ENCODE results near the gene FLNB. TPM values are rescaled to one million over a fixed set of nuclear protein-coding genes. Genes with fewer than 3 reads are reported as not detected.

Gene FLNB
- total RNA-seq, 1 experiment from 2014 or later = 315 TPM

DNA sequence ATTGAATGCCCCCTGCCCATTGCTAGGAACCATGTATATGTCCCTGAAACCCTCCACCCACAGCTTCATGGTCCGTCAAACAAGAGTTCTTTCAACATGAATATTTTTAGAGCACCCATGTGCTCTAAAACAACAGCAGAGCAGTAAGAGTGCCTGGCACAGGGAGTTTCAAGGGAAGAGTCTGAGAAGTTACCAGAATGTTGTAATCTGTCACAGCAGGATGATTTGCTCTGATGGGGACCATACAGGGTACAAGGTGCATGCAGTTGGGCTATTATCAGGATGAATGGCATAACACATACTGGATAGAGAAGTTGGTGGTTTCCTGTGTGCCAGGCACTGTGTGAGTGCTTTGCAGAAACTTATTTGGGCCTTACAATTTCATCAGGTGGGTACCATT is 27.8 kb upstream of the FLNB start:
- peaks cover 8% of the 10 kb centered on the region for H3K36me3 Mint-ChIP-seq (ENCODE audit: insufficient read depth, unreplicated experiment)
- Histone ChIP-seq H3K4me3 (ENCODE audit: low read depth, low read length) (no peak overlapping the region), H3K36me3 (ENCODE audit: control insufficient read depth, insufficient read depth, low read length) (no peaks in the 10 kb centered on the region; the same call in 1 of the 2 replicates), H3K27me3 (replicated peaks; ENCODE audit: control insufficient read depth, insufficient read depth, low read length) (no peaks in the 10 kb centered on the region), H3K4me1 (peaks cover 64% of the 10 kb centered on the region), H3K9me3 (no peaks in the 10 kb centered on the region)
- DNase-seq = no peak
- H3K4me3 Mint-ChIP-seq (ENCODE audit: unreplicated experiment) = no peak overlapping the region
- no peaks in the 10 kb centered on the region for H3K9me3 Mint-ChIP-seq (ENCODE audit: unreplicated experiment)
- ChIA-PET POLR2A (no interaction called here), CTCF (no interaction called here)
- peaks cover 28% of the 10 kb centered on the region for H3K4me1 Mint-ChIP-seq (ENCODE audit: low read depth, unreplicated experiment)
- no TSS peak for BruUV-seq (replicated peaks)
- TF ChIP-seq, protein P1, sequence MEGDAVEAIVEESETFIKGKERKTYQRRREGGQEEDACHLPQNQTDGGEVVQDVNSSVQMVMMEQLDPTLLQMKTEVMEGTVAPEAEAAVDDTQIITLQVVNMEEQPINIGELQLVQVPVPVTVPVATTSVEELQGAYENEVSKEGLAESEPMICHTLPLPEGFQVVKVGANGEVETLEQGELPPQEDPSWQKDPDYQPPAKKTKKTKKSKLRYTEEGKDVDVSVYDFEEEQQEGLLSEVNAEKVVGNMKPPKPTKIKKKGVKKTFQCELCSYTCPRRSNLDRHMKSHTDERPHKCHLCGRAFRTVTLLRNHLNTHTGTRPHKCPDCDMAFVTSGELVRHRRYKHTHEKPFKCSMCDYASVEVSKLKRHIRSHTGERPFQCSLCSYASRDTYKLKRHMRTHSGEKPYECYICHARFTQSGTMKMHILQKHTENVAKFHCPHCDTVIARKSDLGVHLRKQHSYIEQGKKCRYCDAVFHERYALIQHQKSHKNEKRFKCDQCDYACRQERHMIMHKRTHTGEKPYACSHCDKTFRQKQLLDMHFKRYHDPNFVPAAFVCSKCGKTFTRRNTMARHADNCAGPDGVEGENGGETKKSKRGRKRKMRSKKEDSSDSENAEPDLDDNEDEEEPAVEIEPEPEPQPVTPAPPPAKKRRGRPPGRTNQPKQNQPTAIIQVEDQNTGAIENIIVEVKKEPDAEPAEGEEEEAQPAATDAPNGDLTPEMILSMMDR (IDR thresholded peaks at IDR 0.05; ENCODE audit: insufficient read depth in 1 of 2, low read depth in 1 of 2, low read length in 1 of 2, severe bottlenecking in 1 of 2, unreplicated experiment in 1 of 2) = no peak
- intact Hi-C loops (cut with micrococcal nuclease; ENCODE audit: unreplicated experiment) = no loop called here
- H3K27me3 Mint-ChIP-seq (ENCODE audit: insufficient read depth, unreplicated experiment) = no peaks in the 10 kb centered on the region
- no peak overlapping the region for H3K27ac Mint-ChIP-seq (ENCODE audit: unreplicated experiment)

DNA sequence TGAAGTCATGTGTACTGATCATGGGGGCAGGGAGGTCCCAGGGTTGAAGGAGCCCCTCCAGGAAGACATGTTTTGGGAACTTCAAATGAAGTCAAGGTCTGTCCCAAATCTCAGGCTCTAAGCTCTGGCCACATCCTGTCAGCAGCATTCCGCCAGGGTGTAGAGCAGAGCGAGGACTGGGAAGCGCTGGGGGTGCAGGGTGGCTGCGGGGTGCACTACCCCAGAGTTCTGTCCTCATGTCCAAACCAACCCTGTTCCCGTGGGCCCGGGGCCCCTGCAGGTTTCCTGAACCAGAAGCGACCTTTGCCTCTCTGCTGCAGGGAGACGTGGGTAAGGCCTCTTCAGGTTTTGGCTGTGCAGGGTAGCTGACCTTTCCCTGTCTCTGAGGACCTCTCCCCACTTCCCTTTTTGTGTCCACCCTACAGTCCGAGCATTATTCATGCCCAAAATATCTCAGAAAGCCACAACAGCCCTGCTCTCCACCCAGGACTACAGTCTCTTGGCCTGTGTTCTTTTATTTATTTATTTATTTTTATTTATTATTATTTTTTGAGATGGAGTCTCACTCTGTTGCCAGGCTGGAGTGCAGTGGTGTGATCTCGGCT is 26.6 kb upstream of the FLNB start:
- Histone ChIP-seq H3K4me1 (peaks cover 68% of the 10 kb centered on the region), H3K9me3 (no peaks in the 10 kb centered on the region), H3K4me3 (ENCODE audit: low read depth, low read length) (no peak overlapping the region), H3K27me3 (replicated peaks; ENCODE audit: control insufficient read depth, insufficient read depth, low read length) (no peaks in the 10 kb centered on the region), H3K36me3 (ENCODE audit: control insufficient read depth, insufficient read depth, low read length) (no peaks in the 10 kb centered on the region; the same call in 1 of the 2 replicates)
- BruUV-seq (replicated peaks) = no TSS peak
- ChIA-PET CTCF (interaction anchor here (1.0 kb wide), 1 partner anchor 19 kb away, joined by 4 read pairs; no protein-coding TSS in a partner anchor), POLR2A (interaction anchor here (0.7 to 1.1 kb wide), 2 partner anchors 8 to 11 kb away, joined by 3 to 8 read pairs; no protein-coding TSS in a partner anchor)
- peaks cover 28% of the 10 kb centered on the region for H3K4me1 Mint-ChIP-seq (ENCODE audit: low read depth, unreplicated experiment)
- intact Hi-C loops (cut with micrococcal nuclease; ENCODE audit: unreplicated experiment) = no loop called here
- no peaks in the 10 kb centered on the region for H3K27me3 Mint-ChIP-seq (ENCODE audit: insufficient read depth, unreplicated experiment)
- H3K36me3 Mint-ChIP-seq (ENCODE audit: insufficient read depth, unreplicated experiment) = peaks cover 10% of the 10 kb centered on the region
- no peak overlapping the region for H3K27ac Mint-ChIP-seq (ENCODE audit: unreplicated experiment)
- no peak overlapping the region for H3K4me3 Mint-ChIP-seq (ENCODE audit: unreplicated experiment)
- no peaks in the 10 kb centered on the region for H3K9me3 Mint-ChIP-seq (ENCODE audit: unreplicated experiment)
- DNase-seq = no peak
- TF ChIP-seq, protein P1 (IDR thresholded peaks at IDR 0.05; ENCODE audit: insufficient read depth in 1 of 2, low read depth in 1 of 2, low read length in 1 of 2, severe bottlenecking in 1 of 2, unreplicated experiment in 1 of 2) = no peak

DNA sequence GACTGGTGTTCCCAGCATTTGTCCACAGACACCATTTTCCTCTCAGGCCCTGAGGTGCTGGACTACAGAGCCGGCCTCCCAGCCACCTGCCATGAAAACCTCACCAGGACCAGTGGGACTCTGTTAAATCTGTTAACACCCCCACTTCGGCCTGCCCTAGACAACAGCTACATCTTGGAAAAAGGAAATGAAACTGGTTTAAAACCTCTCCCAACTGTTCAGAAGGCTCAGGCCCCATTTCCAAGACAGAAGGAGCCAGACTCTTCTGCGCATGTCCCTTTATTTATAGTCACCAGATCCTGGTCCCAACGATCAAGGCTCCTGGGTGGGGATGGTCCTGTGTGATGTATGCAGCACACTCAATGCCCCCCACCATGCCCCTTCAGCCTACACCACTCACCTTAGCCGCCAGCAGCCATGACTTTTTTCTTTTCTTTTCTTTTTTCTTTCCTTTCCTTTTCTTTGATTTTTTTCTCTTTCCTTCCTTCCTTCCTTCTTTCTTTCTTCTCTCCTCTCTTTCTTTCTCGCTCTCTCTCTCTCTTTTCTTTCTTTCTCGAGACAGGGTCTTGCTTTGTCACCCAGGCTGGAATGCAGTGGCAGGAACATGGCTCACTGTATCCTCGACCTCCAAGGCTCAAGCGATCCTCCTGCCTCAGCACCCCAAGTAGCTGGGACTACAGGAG is 25.5 kb upstream of the FLNB start:
- no peak for DNase-seq
- CTCF ChIA-PET = interaction anchor here (1.0 kb wide), 1 partner anchor 20 kb away, joined by 4 read pairs; no protein-coding TSS in a partner anchor
- POLR2A ChIA-PET = interaction anchor here (1.1 kb wide), 1 partner anchor 10 kb away, joined by 3 read pairs; no protein-coding TSS in a partner anchor
- Histone ChIP-seq H3K36me3 (ENCODE audit: control insufficient read depth, insufficient read depth, low read length) (no peaks in the 10 kb centered on the region; the same call in 1 of the 2 replicates), H3K9me3 (no peaks in the 10 kb centered on the region), H3K27me3 (replicated peaks; ENCODE audit: control insufficient read depth, insufficient read depth, low read length) (no peaks in the 10 kb centered on the region), H3K4me1 (peaks cover 67% of the 10 kb centered on the region), H3K4me3 (ENCODE audit: low read depth, low read length) (no peak overlapping the region)
- Mint-ChIP-seq H3K4me3 (ENCODE audit: unreplicated experiment) (no peak overlapping the region), H3K27me3 (ENCODE audit: insufficient read depth, unreplicated experiment) (no peaks in the 10 kb centered on the region), H3K36me3 (ENCODE audit: insufficient read depth, unreplicated experiment) (peaks cover 13% of the 10 kb centered on the region), H3K27ac (ENCODE audit: unreplicated experiment) (peak overlapping the region; percentile 44), H3K4me1 (ENCODE audit: low read depth, unreplicated experiment) (peaks cover 27% of the 10 kb centered on the region), H3K9me3 (ENCODE audit: unreplicated experiment) (no peaks in the 10 kb centered on the region)
- intact Hi-C loops (cut with micrococcal nuclease; ENCODE audit: unreplicated experiment) = no loop called here
- TF ChIP-seq, protein P1 (IDR thresholded peaks at IDR 0.05; ENCODE audit: insufficient read depth in 1 of 2, low read depth in 1 of 2, low read length in 1 of 2, severe bottlenecking in 1 of 2, unreplicated experiment in 1 of 2) = no peak
- BruUV-seq (replicated peaks) = no TSS peak

Data from Caco-2 (cell line).